Measurements from ENCODE around the gene CHD2. TPM values are rescaled to one million over a fixed set of nuclear protein-coding genes. Genes with fewer than 3 reads are reported as not detected.
A peak's percentile ranks its signal among the peaks of the same experiment; 100 is the strongest.

CHD2 gene
- total RNA-seq, 4 donors from 2014 or later: 149 to 299 (median 213) TPM

DNA sequence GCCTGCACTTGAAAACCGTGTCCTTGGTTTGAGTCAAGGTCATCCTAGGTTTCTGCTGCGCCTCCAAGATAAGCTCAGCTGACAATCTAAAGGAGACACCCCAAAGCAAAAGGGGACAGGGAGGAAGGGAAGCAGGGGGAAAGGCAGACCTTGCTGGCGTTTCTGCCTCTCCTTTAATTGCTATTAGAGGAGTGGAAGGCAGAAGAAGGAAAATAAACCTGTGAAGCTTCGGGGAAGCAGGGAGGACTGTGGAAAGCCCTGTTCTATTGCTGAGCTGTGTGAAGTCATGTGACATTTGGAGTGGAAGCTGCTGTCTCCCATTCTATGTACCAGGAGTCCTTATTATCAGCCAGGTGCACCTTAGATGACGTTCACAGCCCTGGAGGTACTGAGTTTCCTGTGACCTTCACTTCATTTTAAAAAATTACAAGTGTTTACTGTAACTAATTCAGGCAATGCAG is 21.5 kb upstream of the CHD2 start:
- Histone ChIP-seq H3K4me3 (replicated peaks in 1 of 3) (no peak overlapping the region), H3K36me3 (peaks cover 0 to 5% of the 10 kb centered on the region in 2 donors), H3K9me3 (no peaks in the 10 kb centered on the region), H3K27me3 (no peaks in the 10 kb centered on the region), H3K27ac (peak overlapping the region; percentile 92 to 100 (median 99)), H3K4me1 (peaks cover 35 to 47% of the 10 kb centered on the region in 2 donors)
- intact Hi-C loops (cut with DNase I): no loop called here
- WGBS, 2 donors: 47 to 59% methylated on average over 5 of the region's 5 CpGs
- peak in 1 of 2 donors; percentile 62 for TF ChIP-seq POLR2A (IDR thresholded peaks at IDR 0.05)
- TF ChIP-seq, protein P1, sequence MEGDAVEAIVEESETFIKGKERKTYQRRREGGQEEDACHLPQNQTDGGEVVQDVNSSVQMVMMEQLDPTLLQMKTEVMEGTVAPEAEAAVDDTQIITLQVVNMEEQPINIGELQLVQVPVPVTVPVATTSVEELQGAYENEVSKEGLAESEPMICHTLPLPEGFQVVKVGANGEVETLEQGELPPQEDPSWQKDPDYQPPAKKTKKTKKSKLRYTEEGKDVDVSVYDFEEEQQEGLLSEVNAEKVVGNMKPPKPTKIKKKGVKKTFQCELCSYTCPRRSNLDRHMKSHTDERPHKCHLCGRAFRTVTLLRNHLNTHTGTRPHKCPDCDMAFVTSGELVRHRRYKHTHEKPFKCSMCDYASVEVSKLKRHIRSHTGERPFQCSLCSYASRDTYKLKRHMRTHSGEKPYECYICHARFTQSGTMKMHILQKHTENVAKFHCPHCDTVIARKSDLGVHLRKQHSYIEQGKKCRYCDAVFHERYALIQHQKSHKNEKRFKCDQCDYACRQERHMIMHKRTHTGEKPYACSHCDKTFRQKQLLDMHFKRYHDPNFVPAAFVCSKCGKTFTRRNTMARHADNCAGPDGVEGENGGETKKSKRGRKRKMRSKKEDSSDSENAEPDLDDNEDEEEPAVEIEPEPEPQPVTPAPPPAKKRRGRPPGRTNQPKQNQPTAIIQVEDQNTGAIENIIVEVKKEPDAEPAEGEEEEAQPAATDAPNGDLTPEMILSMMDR (IDR thresholded peaks at IDR 0.05): no peak
- peak in 1 of 2 donors; percentile 24 for DNase-seq

DNA sequence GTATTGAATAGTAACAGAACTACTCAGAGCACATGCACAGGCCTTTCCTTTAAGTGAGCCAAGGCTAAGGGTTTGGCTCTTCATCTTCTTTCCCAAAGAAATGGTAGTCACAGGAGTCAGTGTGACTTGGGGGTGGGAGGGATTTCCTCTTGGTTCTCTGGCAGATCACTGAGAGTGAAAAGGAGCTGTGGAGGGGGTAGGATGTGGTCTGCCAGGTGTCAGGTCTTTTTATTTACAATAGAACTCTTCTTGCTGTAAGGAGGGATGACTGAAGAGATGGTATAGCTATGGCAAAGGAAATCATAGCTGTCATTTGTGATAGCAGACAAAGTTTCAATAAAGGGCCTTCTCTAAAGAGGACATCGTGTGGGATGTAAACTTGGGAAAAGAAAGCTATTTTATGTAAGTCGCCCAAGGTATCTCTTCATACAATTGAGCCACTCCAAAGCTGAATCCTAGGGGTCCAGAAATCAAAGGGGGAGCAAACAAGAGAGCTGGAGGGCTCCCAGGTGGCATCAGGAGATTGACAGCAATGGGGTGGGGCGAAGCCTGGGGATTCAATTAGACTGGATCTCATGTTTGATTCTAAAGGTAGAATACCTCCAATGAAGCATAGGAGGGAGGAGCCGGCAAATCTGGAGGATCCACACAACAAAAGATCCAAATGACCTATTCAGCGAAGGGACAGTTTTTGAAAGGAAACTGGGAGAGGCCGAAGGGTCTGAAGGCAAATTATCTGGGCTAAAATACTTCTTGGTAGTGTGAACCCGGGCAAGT is 20.0 kb upstream of the CHD2 start:
- intact Hi-C loops (cut with DNase I): no loop called here
- Histone ChIP-seq H3K27ac (peak overlapping the region; percentile 92 to 100 (median 99)), H3K4me1 (peaks cover 35 to 47% of the 10 kb centered on the region in 2 donors), H3K9me3 (no peaks in the 10 kb centered on the region), H3K27me3 (no peaks in the 10 kb centered on the region), H3K4me3 (replicated peaks in 1 of 3) (no peak overlapping the region), H3K36me3 (peaks cover 0 to 5% of the 10 kb centered on the region in 2 donors)
- DNase-seq: no peak
- 88 to 90% methylated on average over 7 of the region's 7 CpGs for WGBS, 2 donors
- no peak for TF ChIP-seq POLR2A (IDR thresholded peaks at IDR 0.05)
- TF ChIP-seq, protein P1 (IDR thresholded peaks at IDR 0.05): no peak

DNA sequence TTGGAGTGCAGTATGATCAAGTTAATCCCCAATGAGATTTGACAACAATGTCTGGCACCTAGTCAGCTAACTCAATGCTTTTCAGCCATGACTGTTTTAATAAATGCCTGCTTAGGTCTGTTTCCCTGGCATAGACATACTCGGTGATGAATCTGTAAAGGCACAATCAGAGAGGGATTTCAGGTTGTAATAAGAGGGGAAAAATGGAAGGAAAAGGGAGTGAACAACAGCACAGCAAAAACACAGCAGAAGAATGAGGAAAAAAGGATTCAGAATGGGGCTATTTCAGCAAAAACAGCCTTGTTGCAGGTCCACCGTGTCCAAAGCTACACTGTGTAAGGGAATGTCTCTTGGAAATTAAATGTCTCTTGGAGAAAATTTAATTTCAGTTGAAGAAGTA is 19.3 kb upstream of the CHD2 start:
- H3K4me3 ChIP-seq (replicated peaks in 1 of 3): no peak overlapping the region
- intact Hi-C loops (cut with DNase I): no loop called here
- H3K4me1 ChIP-seq: peaks cover 35 to 47% of the 10 kb centered on the region in 2 donors
- peaks cover 0 to 5% of the 10 kb centered on the region in 2 donors for H3K36me3 ChIP-seq
- 34 to 66% methylated on average over 2 of the region's 2 CpGs for WGBS, 2 donors
- no peaks in the 10 kb centered on the region for H3K27me3 ChIP-seq
- TF ChIP-seq, protein P1 (IDR thresholded peaks at IDR 0.05): no peak
- no peak for TF ChIP-seq POLR2A (IDR thresholded peaks at IDR 0.05)
- no peaks in the 10 kb centered on the region for H3K9me3 ChIP-seq
- no peak for DNase-seq
- peak overlapping the region; percentile 92 to 100 (median 99) for H3K27ac ChIP-seq

DNA sequence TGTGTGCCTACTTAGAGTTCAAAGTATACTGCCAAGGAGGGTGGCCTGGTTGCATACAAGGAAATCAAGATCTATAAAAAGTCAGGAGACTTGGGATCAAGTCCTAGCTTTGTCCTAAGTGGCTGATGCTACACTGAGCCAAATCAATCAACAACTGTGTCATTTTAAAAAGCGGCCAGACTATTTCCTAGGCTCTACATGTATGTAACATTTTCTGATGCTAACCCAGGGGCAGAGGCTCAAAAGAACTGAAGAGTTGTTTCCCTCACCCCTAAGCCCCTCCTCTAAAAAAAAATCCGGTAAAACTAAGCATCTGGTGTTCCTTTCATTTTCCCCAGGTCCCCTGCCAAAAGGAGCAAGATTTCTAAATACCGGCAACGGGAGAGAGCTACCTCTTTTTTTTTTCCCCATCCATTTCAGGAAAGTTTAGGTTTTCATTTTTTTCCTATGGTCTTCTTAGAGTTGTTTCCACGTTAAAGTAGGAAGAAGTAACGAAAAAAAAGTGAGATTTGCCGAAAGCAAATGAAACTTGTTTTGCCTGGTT is 18.8 kb upstream of the CHD2 start:
- DNase-seq: no peak
- whole genome bisulfite sequencing, 2 donors: 19% methylated on average over 7 of the region's 7 CpGs
- Histone ChIP-seq H3K4me1 (peaks cover 35 to 47% of the 10 kb centered on the region in 2 donors), H3K9me3 (no peaks in the 10 kb centered on the region), H3K27ac (peak overlapping the region; percentile 92 to 100 (median 99)), H3K4me3 (replicated peaks in 1 of 3) (no peak overlapping the region), H3K27me3 (no peaks in the 10 kb centered on the region), H3K36me3 (peaks cover 0 to 5% of the 10 kb centered on the region in 2 donors)
- intact Hi-C loops (cut with DNase I): no loop called here
- TF ChIP-seq, protein P1 (IDR thresholded peaks at IDR 0.05): peak in 1 of 6 experiments; percentile 35
- TF ChIP-seq POLR2A (IDR thresholded peaks at IDR 0.05): no peak

Data from thyroid gland (tissue), 4 donors.